ENCODE results near the gene TOP1. TPM values are rescaled to one million over a fixed set of nuclear protein-coding genes. Genes with fewer than 3 reads are reported as not detected.
A peak's percentile ranks its signal among the peaks of the same experiment; 100 is the strongest.

Gene TOP1
- total and polyA plus RNA-seq, 9 of the 15 experiments (the other 6 are each of a cell fraction or from before 2014, with no cell fraction given) = 26.4 to 127 (median 39.6) TPM

GRCh38 chr20:41072915-41073314 is 44.3 kb downstream of the TOP1 start (continued):
- peak; percentile 20; the same call in 1 of the 2 replicates for TF ChIP-seq NFIC (IDR thresholded peaks at IDR 0.05)
- no peak for TF ChIP-seq BCOR (IDR thresholded peaks at IDR 0.05)
- no peak for TF ChIP-seq RBM17 (IDR thresholded peaks at IDR 0.05; ENCODE audit: borderline replicate concordance, low read depth, low read length)
- no peak for TF ChIP-seq HINFP (tag; conservative IDR thresholded peaks at IDR 0.05; ENCODE audit: low read depth)
- no peak for TF ChIP-seq ZNF561 (CRISPR knock-in tag; conservative IDR thresholded peaks at IDR 0.05)
- TF ChIP-seq TCF15 (CRISPR knock-in tag; IDR thresholded peaks at IDR 0.05) = no peak
- no peak for TF ChIP-seq NFE2L1 (tag; IDR thresholded peaks at IDR 0.05; ENCODE audit: borderline replicate concordance, low read depth)
- TF ChIP-seq STAT5B (CRISPR knock-in tag; IDR thresholded peaks at IDR 0.05) = no peak
- TF ChIP-seq CEBPZ (IDR thresholded peaks at IDR 0.05; ENCODE audit: borderline replicate concordance, low read depth, low read length) = no peak
- TF ChIP-seq ZNF785 (CRISPR knock-in tag; IDR thresholded peaks at IDR 0.05) = no peak
- TF ChIP-seq GATA2 (CRISPR knock-in tag; IDR thresholded peaks at IDR 0.05) = no peak
- TF ChIP-seq NONO (IDR thresholded peaks at IDR 0.05; ENCODE audit: low read depth in 2 of 2, low read length in 1 of 2) = no peak
- no peak for TF ChIP-seq ZNF224 (CRISPR knock-in tag; IDR thresholded peaks at IDR 0.05)
- TF ChIP-seq TAL1 (IDR thresholded peaks at IDR 0.05) = peak; percentile 46; the same call in 1 of the 2 replicates
- TF ChIP-seq MITF (IDR thresholded peaks at IDR 0.05) = no peak
- peak; percentile 69 for TF ChIP-seq SMARCA4 (IDR thresholded peaks at IDR 0.05)
- TF ChIP-seq ZNF277 (CRISPR knock-in tag; IDR thresholded peaks at IDR 0.05; ENCODE audit: borderline replicate concordance) = no peak
- TF ChIP-seq CHCHD3 (CRISPR knock-in tag; IDR thresholded peaks at IDR 0.05) = no peak
- no peak for TF ChIP-seq FOXK2 (conservative IDR thresholded peaks at IDR 0.05 in 1 of 2, IDR thresholded peaks at IDR 0.05 in 1 of 2; ENCODE audit: low read depth in 2 of 2)
- TF ChIP-seq RB1 (IDR thresholded peaks at IDR 0.05; ENCODE audit: low read depth) = no peak
- no peak for TF ChIP-seq ZNF696 (CRISPR knock-in tag; conservative IDR thresholded peaks at IDR 0.05)
- no peak for TF ChIP-seq L3MBTL2 (IDR thresholded peaks at IDR 0.05)
- TF ChIP-seq MIER1 (IDR thresholded peaks at IDR 0.05; ENCODE audit: low read depth) = no peak
